COLO668 (cell line): Measurements from ENCODE around the gene THEMIS.
"Not testable (repeated sequence)": the region's sequence is repeated elsewhere in the genome, so short reads cannot be mapped to it uniquely, and the experiment has no call there.

Experiments used
- DNase-seq: peaks from one replicate; lab custom pipeline; 2025; ENCODE audit not compliant: unreplicated experiment; lab: John Stamatoyannopoulos, UW

Gene THEMIS

DNA sequence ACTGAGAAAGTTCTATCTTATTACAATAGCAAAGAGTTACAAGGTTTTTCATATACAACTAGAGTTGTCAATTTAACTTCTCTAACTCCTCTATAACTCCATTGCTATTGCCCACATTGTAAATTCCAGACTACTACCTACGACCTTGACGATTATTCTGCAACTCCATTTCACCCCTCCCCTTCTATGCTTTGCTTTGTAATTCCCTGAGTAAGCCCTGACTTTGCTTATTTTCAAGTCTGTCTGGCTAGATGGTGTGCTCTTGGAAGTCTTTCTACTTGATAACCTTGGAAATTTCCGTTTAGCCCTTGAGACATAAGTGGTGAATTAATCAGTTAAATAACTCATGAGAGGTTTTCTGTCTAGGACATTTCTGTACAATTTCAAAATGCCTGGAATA, 162.4 kb downstream of the THEMIS start:
- DNase-seq = no peak

DNA sequence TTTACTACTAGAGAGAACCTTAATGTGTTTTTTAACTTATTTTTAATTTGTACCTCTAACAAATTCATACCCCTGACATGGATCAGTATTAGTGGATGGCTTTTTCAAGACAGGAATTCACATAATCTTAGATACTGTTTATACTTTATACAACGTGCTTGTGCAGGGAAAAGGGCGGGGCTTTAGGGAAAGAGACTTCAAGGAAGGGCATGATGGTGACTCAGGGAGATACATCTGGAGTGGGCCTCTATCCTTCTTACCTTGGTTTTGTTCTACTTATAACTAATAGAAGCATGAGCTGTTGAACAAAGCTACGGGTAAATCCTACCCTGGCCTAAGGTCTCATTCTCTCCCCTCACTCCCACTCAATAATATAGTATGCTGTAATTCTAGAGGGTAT, 163.1 kb downstream of the THEMIS start:
- no peak for DNase-seq

DNA sequence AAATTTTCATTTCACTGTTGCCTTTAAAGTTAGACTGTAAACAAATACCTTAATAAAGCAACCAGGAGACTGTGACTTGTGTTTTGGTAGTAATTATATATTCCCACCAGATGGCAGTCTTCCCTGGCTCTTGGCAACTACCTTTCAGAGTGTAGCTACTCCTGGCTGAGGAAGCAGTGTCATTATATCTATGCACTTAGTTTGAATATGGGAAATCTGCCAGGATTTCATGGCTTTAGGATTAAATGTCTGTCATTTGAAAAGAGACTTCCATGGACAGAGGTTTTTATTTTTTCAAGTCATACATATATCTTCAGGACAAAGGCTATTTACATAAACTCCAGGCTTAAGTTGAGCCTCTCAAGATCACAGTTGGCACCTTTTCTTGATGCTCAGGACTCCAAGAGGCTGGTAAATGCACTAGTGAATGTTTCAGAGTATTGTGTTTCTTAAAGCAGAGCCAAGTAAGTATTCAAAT, 163.8 kb downstream of the THEMIS start:
- peak; percentile 12 for DNase-seq

DNA sequence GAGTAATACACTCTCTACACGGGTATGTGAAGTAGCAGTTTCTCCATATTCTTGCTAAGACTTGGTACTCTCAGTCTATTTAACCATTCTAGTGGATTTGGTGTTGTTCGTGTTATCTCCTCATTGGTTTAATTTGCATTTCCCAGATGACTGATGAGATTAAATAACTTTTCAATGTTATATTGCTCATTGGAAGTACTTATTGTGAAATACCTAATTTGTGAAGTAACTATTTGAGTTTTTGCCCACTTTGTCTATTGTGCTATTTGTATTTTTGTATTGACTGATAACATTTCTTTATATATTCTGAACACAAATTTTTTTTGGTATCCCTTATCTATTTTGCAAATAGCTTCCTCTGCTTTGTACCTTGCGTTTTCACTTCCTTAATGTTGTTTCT, 167.9 kb downstream of the THEMIS start:
- DNase-seq = no peak

DNA sequence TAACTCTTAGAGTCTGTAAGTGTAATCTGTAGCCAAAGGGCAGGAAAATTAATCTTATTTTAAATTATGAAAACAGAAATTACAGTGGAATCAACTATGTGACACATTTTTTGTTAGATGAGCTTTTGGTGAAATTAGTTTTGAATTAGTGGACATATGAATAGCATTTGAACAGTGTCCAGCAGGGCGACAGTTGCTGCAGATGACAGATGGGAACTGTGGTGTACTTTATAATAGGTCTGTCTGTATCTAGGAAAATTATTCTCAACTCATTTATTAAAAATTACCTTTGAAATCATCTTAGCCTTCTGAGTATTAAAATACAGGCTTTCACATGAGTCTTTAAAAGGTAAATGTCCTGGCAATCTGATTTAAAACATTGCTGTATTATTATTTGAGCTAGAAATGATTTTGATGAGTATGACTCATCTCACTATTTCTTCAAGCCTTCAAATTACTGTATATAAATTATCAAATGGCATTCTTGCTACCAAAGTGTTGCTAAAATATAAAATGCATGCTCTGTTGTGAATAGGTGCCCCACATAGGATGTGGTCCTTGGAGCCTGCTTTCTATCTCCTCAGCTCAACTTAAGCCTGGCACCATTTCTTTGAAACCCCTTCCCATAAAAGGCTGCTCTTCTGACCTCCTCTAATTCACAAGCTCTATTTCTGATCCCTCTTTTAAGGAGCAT, 173.5 kb downstream of the THEMIS start:
- no peak for DNase-seq

DNA sequence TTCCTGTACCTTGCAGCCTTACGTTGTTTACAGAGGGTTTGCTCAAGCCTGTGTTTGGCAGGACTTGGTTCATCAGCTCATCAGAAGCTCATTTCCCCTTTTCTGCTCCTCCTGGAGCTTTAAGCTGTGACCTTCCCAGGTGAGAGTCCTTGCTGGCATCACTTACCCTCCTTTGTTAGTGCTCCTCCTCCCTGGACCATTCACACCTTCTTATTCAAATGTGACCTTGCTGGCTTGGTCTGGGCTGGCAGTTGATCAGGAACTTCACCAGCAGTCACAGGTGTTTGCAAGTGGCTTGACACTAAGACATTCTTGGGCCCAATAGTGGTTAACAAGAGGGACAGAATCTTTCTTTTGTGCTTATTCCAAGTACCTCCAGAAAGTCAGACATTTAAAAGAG, 175.0 kb downstream of the THEMIS start:
- DNase-seq = no peak

DNA sequence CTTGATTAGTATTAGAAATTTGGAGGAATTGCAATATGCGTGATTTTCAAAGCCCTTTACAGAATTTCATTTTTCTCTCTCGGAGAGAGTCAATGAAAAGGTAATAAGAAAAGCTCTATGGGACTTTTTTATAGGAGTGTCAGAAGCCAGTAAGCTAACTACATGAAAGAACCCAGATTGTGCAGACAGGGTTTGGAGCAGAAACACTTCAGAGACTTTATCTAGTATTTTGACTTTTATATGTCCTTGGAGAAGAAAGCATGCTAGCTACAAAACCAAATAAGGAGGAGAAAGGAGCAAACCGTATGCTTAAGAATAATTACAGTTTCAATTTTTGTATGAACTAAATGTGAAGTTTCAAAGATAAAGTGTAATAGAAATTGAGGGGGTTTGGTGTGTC, 182.2 kb downstream of the THEMIS start:
- DNase-seq = no peak

DNA sequence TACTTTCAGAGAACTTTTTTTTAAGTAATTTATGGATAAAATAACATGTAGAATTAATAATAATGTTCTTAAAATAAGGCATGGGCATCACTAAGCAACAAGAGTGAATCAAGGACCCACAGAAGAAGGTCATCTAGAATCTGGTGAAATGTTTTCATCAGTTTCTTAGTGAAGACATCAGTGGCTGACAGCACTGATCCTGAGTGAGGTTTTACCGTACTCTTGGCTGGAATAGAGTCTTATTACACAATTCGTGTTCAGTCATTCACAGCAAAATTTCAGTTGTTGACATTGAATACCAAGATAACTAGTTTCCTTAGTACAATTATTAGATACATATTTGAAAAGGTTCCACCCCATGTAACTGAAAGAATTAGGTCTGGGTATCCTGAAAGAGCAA, 183.5 kb downstream of the THEMIS start:
- DNase-seq = no peak

DNA sequence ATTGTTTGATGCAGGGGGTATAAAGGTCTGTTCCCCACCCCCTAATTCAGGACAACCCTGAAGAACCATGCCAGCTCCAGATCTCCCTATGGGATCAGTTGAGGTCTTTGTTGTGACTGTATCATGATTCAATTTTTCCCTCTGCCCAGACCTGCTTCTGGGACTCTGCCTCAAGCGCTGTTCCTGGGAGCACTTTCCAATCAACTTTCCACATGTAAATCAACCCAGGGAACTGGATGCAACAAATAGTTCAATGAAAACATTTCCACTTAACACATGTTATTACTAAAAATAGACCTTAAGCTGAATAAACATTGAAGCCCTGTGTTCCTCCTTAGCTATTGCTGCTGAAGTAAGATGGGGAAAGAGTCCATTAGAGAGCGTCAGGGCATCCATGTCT, 184.4 kb downstream of the THEMIS start:
- no peak for DNase-seq

DNA sequence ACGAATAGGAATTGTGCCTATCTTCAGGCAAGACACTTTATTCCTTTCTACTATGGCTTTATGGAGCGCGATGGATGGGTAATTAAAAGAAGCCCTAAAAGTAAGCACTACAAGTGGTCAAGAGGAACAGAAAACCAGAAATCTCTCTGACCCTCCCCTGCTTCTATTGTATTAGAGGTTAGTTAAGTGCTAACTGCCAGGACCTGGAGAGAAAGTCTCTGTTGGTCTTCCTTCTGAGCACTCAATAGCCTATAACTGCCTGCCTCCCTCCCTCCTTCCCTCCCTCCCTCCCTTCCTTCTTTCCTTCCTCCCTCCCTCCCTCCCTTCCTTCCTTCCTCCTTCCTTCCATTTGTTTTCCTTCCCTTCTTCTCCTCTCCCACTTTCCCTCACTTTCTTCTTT, 190.2 kb downstream of the THEMIS start:
- DNase-seq = no peak

DNA sequence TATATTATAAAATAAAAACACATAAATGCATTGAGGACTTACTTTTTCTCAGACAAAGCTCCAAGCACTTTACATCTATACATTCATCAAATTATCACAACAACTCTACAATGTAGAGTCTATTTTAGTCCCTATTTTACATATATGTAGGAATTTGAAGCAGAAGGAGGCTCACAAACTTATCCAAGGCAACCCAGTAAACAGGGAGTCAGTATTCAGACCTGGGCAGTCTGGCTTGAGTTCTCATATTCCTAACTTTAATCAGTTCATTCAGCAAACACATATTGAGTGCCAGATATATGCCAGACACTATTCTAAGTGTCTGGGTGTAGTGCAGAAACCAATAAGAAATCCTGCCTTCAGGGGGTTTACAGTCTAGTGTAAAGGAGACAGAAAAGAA, 194.6 kb downstream of the THEMIS start:
- DNase-seq = no peak

DNA sequence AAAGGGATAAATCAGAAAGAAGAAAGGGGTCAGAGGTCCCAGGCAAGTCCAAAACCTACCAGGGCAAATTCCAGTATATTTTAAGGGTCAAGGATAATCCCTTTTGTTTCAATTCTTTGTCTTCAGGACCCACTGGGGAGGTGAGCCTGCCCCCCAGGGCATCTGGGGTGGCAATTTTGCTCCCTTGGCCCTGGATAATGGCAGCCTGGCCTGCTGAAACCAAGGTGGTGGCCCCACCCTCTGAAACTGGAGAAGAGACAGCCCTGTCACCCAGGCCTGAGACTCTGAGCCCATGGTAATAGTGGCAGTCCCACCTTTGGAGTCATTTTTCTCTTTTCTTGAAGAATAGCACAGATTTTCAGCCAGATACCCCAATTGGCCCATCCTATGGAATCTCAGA, 205.8 kb downstream of the THEMIS start:
- no peak for DNase-seq

DNA sequence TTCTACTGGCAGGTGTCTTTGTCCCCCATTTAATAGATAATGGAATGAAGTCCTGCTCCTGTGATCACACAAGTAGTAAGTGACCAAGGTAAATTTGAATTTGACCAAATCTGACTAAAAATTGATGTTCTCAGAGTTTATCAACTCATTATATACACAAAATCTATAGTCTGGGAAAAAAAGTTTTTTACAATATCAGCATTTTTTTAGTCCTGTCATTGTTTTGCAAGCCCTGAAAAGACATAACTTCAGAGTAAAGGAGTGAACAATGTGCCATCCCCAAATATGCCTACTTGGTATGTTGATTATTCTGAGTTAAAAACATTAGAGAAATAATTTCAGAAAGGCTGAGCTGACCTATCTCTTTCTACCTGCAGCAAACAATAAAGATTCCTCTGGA, 209.7 kb downstream of the THEMIS start:
- DNase-seq = no peak

DNA sequence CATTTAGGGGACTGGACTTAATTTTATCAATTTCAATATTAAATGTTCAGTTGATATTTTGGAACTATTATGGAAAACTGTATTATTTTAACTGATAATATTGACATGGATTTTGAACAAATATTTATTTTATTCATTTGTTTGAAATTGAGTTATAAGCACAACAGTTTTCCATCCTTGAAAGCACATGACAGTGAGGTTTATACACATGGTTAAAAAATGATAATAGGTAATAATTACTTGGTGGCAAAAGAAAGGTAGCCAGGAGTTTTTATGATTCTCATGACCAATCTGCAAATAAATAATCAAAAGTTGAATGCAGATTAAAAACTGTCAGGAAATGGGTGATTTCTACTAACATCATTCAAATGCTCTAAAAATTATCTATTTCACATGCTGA, 210.3 kb downstream of the THEMIS start:
- DNase-seq = no peak

DNA sequence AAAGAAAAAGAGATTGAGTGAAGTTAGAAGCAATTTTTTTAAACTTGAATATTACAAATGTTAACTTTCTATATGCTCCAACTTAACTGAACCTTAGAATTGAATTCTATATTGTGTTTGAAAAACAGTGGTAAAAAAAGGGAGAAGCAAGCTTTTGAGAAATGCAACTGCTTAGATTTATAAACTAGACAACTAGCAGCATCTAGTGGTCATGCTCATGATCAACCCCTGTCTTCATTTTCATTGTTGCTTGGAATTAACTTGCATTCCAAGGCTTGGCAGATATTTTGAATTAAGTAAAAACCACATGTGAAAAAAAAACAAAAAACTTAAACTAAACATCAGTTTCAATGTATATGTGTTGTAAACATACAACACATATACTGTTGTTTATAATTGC, 210.8 kb downstream of the THEMIS start:
- DNase-seq = no peak

DNA sequence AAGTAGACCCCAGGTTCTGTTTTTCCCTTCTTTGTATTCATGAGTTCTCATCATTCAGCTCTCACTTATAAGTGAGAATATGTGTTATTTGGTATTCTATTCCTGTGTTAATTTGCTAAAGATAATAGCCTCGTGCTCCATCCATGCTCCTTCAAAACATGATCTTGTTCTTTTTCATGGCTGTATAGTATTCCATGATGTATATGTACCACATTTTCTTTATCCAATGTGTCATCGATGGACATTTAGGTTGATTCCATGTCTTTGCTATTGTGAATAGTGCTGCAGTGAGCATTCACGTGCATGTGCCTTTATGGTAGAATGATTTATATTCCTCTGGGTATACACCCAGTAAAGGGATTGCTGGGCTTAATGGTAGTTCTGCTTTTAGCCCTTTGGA, 213.4 kb downstream of the THEMIS start:
- DNase-seq = not testable (repeated sequence)

DNA sequence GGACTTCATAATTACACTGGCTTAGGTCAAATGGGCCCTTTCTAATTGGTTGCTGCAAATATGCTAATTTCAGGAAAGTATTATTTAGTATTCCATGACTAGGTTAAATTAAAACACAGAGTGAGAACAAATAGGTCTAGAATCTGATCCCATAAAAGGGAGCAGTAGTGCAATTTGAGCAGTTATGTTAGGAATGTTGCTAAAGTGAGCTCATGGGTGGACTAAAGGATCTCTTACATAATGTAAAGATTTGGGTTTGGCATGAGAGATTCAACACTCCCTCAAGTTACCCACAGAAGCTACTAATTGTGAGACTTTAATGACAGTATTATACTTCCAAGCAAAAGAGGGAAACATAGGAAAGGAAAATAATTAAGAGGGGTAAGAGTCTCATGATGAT, 214.8 kb downstream of the THEMIS start:
- no peak for DNase-seq

DNA sequence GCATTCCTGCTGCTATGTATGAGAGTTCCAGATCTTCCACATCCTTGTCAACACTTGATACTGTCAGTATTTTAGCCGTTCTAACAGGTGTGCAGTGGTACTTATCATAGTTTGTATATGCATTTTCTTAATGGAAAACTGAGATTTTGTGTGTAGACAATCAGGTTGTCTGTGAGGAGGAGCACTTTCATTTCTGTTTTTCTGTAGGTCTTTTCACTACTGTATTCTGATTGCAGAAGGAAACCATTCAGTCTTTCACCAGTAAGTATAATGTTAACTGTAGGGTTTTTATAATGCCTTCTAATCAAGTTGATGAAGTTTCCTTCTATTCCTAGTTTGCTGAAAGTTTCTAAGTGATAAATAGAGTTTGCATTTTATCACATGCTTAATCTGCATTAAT, 216.4 kb downstream of the THEMIS start:
- no peak for DNase-seq
